HG02840 (cell line): ENCODE measurements around the gene ATP6V0B.

Experiments
- ATAC-seq: cut with Tn5 transposase; IDR thresholded peaks from one replicate; pipeline ENCODE4 v1.9.1; 2021; ENCODE audit warnings: mild to moderate bottlenecking, moderate library complexity, moderate number of reproducible peaks; ENCODE audit not compliant: unreplicated experiment, low FRiP score

ATP6V0B gene

DNA sequence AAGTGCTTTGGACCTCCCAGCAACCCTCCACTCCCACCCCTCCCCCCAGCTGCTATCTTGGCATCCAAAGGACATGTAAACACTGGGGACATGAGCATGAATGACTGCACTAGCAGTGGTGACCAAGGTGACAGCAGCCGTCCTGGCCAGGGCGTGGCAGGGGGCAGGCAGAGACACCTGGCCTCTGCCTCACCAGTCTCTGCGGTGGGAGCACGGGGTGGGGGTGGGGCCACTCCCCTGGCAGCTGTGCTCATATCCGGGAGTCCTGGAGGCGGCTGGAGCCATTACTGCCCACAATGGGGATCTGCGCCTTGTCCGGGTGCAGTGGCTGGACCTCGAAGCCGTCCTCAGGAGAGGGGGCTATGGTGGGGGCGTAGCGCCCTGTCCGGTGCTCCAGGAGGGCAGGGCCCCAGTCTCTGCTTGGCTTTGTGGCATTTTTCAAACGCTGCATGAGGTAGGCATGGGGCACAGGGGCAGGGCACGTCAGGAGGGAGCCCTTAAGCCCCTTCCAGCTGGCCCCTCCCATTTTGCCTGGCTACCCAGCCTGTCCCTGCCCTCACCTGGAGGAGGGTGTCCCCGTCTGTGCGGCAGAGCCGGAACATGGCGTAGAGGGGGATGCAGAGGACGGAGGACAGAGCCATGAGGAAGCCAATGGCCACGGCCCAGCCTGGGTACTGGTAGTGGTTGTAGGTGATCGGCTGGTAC is 22.7 kb downstream of the ATP6V0B start:
- ATAC-seq: no peak

- no peak for ATAC-seq
Measured at GRCh38 chr1:43998000-43998378, 23.2 kb downstream of the ATP6V0B start.

DNA sequence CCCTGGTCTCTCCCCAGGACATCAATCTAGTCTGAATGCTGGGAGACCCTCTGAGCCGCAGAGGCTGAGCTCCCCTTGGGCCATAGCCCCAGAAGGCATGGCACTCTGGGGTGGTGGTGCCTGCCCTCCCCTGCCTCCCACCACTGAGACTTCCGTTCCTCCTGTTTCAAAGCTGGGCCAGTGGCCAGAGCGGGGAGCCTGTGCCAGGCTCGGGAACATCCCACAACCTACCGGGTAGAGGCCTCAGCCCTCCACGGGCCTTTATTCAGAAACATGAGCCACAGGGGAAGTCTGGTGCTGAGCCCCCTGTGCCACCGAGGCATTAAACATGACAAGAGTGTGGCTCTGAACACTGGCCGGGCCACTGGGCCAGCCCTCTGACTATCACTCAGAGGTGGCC is 24.7 kb downstream of the ATP6V0B start:
- no peak for ATAC-seq

DNA sequence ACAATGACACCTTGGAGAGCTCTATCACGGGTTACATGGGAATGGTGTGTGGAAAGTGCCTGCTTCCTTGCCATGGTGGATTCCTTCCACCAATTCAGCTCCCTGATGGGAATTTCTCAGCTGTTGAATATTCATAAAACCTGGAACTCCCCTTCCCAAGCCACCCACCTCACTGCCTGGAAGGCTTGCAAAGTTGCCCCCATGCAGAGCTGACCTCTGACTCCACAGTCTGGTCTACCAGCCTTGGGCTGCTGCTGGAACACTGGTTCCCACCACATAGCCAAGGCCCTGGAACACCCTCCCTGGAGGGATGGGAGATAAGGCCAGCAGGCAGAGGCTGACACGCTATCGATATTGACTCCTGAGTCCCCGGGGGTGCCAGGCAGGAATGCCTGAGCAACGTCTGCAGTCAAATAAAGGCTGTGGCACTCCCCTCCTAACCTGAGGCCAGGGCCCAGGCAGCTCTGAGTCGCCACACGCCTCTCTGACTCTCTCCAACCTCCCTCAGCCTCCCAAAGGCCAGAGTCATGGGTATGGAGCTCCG is 25.4 kb downstream of the ATP6V0B start:
- no peak for ATAC-seq

- no peak for ATAC-seq
Measured at GRCh38 chr1:44002165-44002564, 27.4 kb downstream of the ATP6V0B start.

DNA sequence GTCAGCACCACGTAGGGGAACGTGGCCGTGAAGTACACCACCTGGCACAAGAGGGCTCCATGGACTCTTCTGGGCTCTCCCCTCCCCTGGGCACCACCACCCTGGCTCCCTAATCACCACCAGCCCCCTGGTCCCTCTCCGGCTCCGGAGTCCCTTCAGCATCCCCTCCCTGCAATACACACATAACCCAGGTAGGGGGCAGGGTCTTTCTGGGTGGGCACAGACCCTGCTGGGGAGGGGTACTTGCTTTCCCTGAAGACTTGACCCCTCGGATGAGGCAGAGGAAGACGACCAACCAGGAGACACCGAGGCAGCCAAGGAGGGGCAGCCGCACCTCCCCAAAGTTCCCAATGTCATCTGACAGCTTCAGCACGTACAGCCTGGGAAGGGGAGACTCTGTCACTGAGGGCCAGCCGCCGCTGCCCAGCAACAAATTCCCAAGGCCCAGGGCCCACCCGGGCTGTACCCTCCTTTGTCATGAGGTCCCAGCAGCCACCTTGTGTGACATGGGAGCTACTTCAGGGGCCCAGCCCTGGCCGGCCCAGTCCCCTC is 27.9 kb downstream of the ATP6V0B start:
- no peak for ATAC-seq

GRCh38 chr1:44008259-44008658 is 33.5 kb downstream of the ATP6V0B start:
- no peak for ATAC-seq

DNA sequence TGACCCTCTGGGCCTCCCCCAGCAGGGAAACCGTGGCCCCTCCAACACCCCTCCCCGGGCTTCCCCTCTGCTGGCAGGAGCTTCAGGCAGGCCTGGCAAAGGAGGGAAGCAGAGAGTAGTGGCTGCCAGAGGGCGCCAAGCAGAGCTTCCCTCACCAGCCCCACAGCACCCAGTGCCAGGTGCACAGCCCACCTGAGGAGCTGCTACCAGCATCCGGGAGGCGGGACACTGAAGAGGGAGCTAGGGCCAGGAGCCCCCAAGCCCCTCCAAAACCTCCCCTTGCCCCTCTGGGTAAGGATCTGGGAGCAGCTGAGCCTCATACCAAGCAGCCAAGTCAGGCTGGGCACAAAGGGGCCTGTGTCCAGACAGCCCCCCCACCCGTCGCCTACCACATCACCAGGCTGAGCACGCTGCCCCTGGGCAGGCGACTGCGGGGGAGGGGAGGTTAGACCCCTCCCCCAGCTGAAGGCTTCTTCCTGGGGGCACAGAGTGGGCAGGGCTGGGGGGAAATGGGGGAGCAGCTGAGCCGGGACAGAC is 36.2 kb downstream of the ATP6V0B start:
- no peak for ATAC-seq

DNA sequence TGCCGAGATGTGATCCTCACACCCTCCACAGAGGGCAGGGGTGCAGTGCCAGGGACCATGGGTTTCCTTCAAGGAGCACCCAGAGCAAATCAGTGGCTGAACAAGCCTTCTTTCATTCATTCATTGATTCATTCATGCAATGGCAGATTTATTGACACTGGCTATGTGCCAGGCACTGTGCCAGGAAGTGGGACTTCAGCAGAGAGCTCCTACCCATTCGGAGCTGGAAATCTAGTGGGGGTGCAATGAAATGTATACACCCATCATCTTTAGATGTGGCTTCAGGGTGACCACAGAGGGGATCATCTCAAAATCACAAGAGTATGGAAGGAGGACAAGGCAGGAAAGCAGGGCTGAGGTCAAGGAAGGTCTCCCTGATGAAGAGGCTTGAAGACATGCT is 37.6 kb downstream of the ATP6V0B start:
- ATAC-seq: no peak

DNA sequence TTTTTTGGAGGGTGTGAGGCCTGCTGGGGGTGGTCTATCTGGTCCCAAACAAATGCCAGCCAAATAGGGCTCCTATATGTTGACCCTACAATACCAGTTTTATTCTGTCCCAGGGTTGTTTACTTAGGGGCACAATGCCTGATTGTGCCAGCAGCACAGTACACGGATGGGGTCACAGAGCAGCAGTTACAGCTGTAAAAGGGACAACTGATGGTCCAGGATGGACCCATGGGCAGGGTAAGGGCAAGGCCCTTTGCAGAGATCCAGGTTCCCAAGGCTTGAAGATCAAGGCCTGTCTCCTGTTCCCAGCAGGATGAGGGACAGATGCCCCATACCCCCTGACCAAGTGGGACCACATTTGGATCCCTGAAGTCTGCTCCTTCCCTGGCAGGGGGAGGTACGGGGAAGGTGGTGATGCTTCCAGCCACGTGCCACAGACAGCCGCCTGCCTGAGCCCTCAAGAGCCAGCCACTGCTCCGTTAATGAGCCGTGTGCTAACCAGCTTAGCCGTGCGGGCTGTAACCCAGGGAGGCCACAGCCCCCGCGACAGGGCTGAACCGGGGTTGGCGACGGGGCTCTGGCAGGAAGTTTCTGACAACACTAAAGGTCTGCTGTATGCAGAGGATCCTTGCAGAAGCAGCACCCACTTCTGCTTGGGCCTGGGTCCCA is 38.3 kb downstream of the ATP6V0B start:
- no peak for ATAC-seq

DNA sequence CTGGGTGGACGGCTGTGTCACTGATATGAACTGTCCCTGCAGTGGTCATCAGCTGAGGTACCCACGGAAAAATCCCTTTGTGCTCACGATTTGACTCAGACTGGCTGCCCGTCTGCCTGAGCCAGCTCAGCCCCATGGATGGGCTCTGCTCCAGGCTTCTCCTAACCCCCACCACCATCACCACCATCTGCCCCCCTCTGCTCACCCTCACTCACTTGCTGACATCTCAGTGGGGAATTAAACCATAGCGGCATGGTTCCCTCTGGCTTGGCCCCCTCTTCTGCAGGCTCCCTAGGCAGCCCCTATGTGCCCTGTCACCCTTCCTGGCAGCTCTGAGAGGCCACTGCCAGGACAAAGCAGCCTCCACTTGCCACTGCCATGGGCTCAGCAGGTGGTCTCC is 39.2 kb downstream of the ATP6V0B start:
- ATAC-seq: no peak

DNA sequence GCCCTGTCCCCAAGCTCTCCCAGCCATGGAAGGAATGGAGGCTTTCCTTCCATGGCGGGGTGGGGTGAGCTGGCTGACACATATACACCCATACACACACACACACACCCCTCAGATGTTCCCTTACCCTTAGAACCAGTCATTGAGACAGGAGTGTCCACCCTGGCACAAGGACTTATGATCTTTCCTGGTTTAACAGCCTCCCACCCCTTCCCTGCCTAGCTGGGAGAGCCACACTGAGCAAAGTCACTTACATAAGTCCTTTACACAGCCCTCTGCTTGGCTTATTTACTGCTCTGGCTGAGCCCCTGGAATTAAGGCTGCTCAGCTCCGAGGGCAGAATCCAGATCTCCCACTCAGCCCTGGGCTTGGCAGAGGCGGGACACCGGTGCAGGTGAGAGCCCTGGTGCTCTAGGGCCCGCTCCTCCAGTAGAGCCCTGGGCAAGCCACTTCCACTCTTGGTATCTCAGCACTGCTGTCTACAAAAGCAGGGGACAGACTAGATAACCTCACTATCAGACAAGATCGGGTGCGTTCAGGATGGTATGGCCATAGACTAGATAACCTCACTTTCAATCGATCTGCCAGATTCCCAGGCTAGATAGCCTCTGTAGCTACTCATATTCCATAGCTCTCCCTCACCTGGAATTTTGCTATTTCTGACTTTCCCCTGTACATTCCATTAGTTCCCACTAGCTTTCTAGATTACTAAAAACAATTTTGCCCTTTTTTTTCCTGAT is 39.8 kb downstream of the ATP6V0B start:
- no peak for ATAC-seq

GRCh38 chr1:44015206-44015605 is 40.4 kb downstream of the ATP6V0B start:
- ATAC-seq: no peak

GRCh38 chr1:44016041-44016889 is 41.5 kb downstream of the ATP6V0B start:
- no peak for ATAC-seq

DNA sequence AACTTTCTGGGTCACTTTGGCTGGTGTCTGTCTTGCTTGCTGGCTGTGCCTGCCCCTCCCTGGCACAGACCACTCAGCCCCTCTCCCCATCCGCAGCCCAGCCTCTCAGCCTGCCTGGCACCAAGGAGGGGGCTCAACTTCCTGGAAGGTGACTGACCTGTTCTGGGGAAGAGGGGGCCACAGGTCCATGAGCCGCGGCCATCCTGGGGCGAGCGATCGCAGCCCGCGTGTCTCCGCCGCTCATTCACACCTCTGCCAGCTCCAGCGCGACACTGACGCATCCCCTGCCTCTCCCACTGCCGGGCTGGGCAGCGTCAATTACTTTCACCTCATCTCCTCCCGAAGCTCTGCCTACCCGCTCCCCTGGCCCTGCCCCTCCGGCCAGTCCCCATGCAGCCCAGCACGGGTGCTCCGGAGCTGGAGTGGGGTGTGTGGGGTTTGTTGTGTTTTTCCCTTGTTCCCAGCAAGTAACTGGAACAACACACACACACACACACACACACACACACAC is 42.2 kb downstream of the ATP6V0B start:
- ATAC-seq: no peak

DNA sequence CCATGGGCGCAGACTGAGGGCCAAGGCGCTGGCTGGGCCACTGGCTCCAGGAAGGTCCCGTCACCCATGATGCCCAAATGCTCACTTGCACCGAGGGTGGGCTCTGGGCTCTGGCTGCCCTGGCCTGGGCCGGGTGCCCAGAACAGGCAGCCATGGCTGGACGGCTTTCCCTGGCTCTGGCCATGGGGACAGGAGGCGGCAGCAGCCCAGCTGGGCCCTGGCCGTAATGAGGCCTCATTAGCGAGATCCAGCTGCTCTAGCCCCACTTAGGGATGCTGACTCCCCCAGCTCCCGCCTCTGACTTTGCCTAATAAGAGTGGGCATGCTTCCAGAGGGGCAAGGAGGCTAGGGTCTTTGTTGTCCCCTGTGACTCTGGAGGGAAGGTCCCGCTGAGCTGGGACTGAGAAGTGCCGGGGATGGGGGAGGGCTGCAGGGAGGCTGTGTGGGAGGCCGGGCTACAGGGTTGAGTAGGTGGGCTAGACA is 44.7 kb downstream of the ATP6V0B start:
- ATAC-seq: no peak

DNA sequence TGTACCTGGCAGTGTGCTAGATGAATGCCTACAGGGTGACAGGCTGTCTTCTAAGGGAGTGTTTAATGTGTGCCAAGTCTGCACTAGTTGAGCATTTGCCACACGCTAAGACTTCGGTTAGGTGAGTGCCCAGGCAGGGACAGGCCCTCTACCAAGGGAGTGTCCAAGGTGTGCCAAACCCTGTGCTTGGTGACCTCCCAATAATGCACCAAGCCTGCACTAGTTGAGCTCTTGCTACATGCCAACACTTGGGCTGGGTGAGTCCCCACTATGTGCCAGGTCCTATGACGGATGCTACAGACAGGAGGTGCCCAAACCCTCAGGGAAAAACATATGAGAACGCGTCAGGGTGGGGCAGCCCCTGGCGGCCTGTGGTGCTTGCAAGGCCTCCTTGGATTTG is 45.7 kb downstream of the ATP6V0B start:
- no peak for ATAC-seq

DNA sequence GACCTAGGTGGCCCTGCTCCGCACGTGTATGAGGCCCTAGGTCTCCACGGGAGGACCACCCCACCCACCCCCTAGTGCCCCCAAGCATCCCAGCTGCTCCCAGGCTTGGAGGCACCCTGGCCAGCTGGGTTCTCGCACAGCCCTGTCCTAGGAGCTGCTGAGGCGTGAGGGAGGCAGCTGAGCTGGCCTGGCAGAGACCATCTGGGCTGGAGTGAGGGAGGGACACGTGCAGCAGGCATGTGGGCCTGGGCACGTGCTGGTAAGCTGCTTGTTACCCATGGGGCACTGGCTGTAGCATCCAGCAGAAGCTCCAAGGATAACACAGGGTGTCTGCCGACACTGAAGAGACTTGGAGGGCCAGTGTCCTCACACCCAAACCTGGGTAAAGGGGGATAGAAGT is 46.4 kb downstream of the ATP6V0B start:
- ATAC-seq: no peak

DNA sequence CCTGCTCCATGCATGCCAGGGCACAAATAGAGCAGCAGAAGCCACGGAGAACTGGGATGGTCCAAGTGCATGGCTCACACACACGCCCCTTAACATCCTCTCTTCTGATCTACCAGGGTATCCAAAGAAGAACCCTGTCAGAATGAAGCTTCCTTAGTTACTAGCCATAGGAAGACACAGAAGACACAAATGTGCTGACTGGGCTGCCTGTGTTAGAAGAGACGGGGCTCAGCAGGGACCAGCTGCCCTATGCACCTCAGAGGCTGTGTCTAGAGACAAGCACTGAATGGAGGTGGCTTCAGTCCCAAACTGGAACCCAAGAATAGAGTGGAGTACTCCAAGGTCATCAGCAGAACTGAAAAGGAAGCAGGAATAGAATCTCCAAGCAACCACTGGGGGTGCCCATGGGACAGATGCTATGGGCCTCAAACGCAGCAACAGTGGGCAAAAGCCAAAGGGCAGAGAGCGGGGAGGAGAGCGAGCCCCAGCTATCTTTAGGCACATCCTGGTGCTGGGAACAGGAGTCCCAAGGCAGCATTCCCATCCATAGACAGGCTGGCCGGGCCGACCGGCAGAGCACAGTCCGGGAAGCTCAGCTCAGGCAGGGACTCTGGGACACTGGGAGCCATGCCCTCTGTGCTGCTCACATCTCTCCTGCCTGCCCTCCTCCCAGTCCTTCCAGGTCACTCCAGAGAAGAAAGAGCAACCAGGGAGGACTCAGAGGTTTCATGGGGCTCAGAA is 47.0 kb downstream of the ATP6V0B start:
- ATAC-seq: no peak
